GM21360 (cell line): ENCODE results near the gene KRTAP4-4.

Experiments used
- ATAC-seq: cut with Tn5 transposase; IDR thresholded peaks from one replicate; pipeline ENCODE4 v1.9.1; 2021; ENCODE audit warnings: mild to moderate bottlenecking, moderate library complexity; ENCODE audit not compliant: unreplicated experiment

Gene KRTAP4-4

DNA sequence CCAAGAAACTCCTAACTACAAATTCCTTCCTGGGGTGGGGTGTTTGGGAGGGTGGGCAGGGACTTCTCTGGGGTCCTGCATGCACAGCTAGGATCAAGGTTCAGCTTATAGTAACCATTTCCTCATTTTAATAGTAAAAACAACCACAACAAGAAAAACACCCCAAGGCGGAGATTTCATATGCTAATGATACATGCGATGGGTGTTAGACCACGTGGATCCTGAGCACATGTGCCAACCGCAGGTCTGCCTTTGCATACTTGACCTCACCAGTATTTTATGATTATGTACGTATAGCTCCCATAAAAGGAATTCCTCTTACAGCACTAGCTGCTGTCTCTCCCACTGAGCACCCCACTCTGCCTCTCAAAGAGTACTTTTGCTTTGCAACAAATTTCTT is 44.3 kb downstream of the KRTAP4-4 start:
- no peak for ATAC-seq

DNA sequence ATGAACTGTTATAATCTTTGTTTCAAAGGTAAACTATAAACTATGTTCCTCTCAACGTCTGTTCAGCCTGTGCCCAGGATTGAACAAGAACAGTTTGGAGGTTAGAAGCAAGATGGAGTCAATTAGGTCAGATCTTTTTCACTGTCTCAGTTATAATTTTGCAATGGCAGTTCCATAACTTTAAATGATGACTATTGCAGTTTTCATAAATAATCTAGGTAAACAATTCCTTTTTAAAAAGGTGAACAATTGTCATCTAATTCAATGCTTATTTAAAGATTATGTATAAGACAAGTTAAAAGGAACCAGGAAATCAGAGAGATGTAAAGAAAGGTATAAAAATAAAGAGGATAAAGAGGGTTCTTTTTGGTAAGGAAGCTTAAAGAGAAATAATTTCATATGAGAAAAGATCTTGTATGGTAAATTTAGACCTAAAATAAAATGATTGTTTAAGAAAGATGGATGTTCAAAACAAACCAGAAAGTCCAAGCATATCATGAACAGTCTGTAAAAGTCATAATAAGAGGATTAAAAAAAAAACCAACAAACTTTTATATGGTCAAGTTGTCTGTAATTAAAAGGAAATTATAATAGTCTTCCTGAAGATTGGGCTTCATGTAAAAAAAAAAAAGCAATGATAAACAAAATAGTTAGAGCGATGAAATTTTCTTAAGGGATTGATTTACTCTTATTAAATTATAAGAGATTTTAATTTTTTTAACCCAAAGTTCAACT is 49.2 kb downstream of the KRTAP4-4 start:
- ATAC-seq: no peak
